K562 (cell line): ENCODE results near the gene RNF224. TPM values are rescaled to one million over a fixed set of nuclear protein-coding genes. Genes with fewer than 3 reads are reported as not detected.
A peak's percentile ranks its signal among the peaks of the same experiment; 100 is the strongest.

Experiments used
- AFF4 ChIP-seq: sonication (generic); formaldehyde crosslinking; IDR thresholded peaks from 2 replicates; pipeline ENCODE4 v1.8.0; 2023; ENCODE audit warnings: mild to moderate bottlenecking, missing genetic modification reagents
- ATF3 ChIP-seq, 2 experiments: fragments of 450-650 bp in 1 of 2; sonication (generic) in 1 of 2; formaldehyde crosslinking in 1 of 2; IDR thresholded peaks in 1 of 2; conservative IDR thresholded peaks in 1 of 2; 2 replicates each; pipeline versions ENCODE4 v1.6.1 to v1.8.1; 2016 to 2023; ENCODE audit warnings: mild to moderate bottlenecking in 2 of 2, moderate library complexity in 2 of 2, inconsistent platforms in 1 of 2, missing genetic modification reagents in 1 of 2
- CC2D1A ChIP-seq: fragments of 450-650 bp; IDR thresholded peaks from 2 replicates; pipeline ENCODE4 v1.6.1; 2017; ENCODE audit warnings: mild to moderate bottlenecking
- CCNT2 ChIP-seq: IDR thresholded peaks from 2 replicates; pipeline ENCODE4 v1.6.1; 2011; ENCODE audit warnings: borderline replicate concordance, low read depth, mild to moderate bottlenecking, moderate library complexity, mixed read lengths, low read length; ENCODE audit not compliant: insufficient read length; ENCODE audit errors: extremely low read depth
- DACH1 ChIP-seq: fragments of 450-650 bp; IDR thresholded peaks from 2 replicates; pipeline ENCODE4 v1.6.1; 2018; ENCODE audit not compliant: partially characterized antibody
- ELF2 ChIP-seq: fragments of 250-450 bp; sonication (Bioruptor Pico); IDR thresholded peaks from 2 replicates; pipeline ENCODE4 v1.5.0; 2021; ENCODE audit warnings: mild to moderate bottlenecking
- GTF2E2 ChIP-seq: fragments of 200-800 bp; sonication (Bioruptor generic); IDR thresholded peaks from 2 replicates; pipeline ENCODE4 v1.6.1; 2016; ENCODE audit warnings: missing genetic modification characterization, missing compliant biosample characterization
- KDM2B ChIP-seq: fragments of 250-450 bp; sonication (Bioruptor Pico); IDR thresholded peaks from 2 replicates; pipeline ENCODE4 v1.8.0; 2021; ENCODE audit warnings: mild to moderate bottlenecking, moderate library complexity
- MAFF ChIP-seq: IDR thresholded peaks from 2 replicates; pipeline ENCODE4 v1.6.1; 2012; ENCODE audit warnings: low read length, improper control_type of control experiment
- MYC ChIP-seq, 2 experiments: fragments of 250-450 bp in 1 of 2; sonication (Bioruptor Pico) in 1 of 2; IDR thresholded peaks; 2 replicates each; pipeline versions ENCODE4 v1.5.1 to v1.6.1; 2012 to 2021; ENCODE audit warnings: low read depth in 2 of 2, borderline replicate concordance in 1 of 2, improper control_type of control experiment in 1 of 2, low read length in 1 of 2, mild to moderate bottlenecking in 1 of 2, moderate library complexity in 1 of 2
- POLR2G ChIP-seq: fragments of 200-400 bp; formaldehyde crosslinking; IDR thresholded peaks from 2 replicates; pipeline ENCODE4 v1.6.1; 2017; ENCODE audit warnings: low read depth, mild to moderate bottlenecking, antibody characterized with exemption, low read length, moderate library complexity
- POU5F1 ChIP-seq: fragments of 150-350 bp; IDR thresholded peaks from 2 replicates; pipeline ENCODE4 v1.6.1; 2014; ENCODE audit warnings: borderline replicate concordance, low read length, low read depth, mild to moderate bottlenecking; ENCODE audit not compliant: partially characterized antibody
- PRMT5 ChIP-seq: sonication (generic); formaldehyde crosslinking; IDR thresholded peaks from 2 replicates; pipeline ENCODE4 v1.5.0; 2020; ENCODE audit warnings: missing genetic modification reagents
- SRF ChIP-seq, 2 experiments: fragments of 250-450, 450-650 bp in 1 of 2; sonication (Bioruptor Pico) in 1 of 2; sonication (generic) in 1 of 2; formaldehyde crosslinking; IDR thresholded peaks; 2 replicates each; pipeline versions ENCODE4 v1.5.0 to v1.5.1; 2020 to 2022; ENCODE audit warnings: mild to moderate bottlenecking in 1 of 2, missing genetic modification reagents in 1 of 2
- STAT5B ChIP-seq: fragments of 250-450 bp; sonication (Bioruptor Pico); IDR thresholded peaks from 2 replicates; pipeline ENCODE4 v1.8.0; 2021; ENCODE audit warnings: mild to moderate bottlenecking, inconsistent platforms
- THAP7 ChIP-seq: fragments of 250-450 bp; sonication (Bioruptor Pico); IDR thresholded peaks from 2 replicates; pipeline ENCODE4 v1.5.0; 2021
- ZBTB17 ChIP-seq: fragments of 450-650 bp; formaldehyde crosslinking; IDR thresholded peaks from 2 replicates; pipeline ENCODE4 v1.4.0; 2020; ENCODE audit warnings: mild to moderate bottlenecking
- polyA plus RNA-seq, 8 experiments: library from polyadenylated mRNA; depleted of rRNA in 4 of 8; stranded (reverse) in 5 of 8; unstranded in 3 of 8; fragments of >200 nt; fragmentation: Nextera tagmentation in 2 of 8; fragmentation: Illumina TruSeq in 1 of 8; extraction: Ambion mirVana in 2 of 8; extraction: Trizol in 1 of 8; gene quantifications; 2 replicates each; pipeline versions ENCODE4 v1.2.1 to v1.2.3, GENCODE V29; 2011 to 2014; ENCODE audit warnings: inconsistent platforms in 1 of 8, missing spikeins in 1 of 8
- total RNA-seq, 7 experiments: library from RNA; depleted of rRNA in 6 of 7; stranded (reverse); fragments of >200 nt in 6 of 7; fragmentation: Illumina TruSeq in 2 of 7; extraction: Trizol in 2 of 7; gene quantifications; 2 replicates each; pipeline versions ENCODE4 v1.2.1 to v1.2.3, GENCODE V29; 2011 to 2021; ENCODE audit warnings: low replicate concordance in 1 of 7
- TF ChIP-seq, protein P1 (sequence below): IDR thresholded peaks from 2 replicates; pipeline ENCODE4 v1.6.1; 2014; ENCODE audit warnings: antibody characterized with exemption
- TF ChIP-seq, protein P2 (sequence below): fragments of 200-800 bp; sonication (Bioruptor generic); IDR thresholded peaks from 2 replicates; pipeline ENCODE4 v1.6.1; 2017; ENCODE audit warnings: missing genetic modification characterization, missing compliant biosample characterization

RNF224 gene
- total and polyA plus RNA-seq, 9 of the 15 experiments (the other 6 are each of a cell fraction or from before 2014, with no cell fraction given): not detected

DNA sequence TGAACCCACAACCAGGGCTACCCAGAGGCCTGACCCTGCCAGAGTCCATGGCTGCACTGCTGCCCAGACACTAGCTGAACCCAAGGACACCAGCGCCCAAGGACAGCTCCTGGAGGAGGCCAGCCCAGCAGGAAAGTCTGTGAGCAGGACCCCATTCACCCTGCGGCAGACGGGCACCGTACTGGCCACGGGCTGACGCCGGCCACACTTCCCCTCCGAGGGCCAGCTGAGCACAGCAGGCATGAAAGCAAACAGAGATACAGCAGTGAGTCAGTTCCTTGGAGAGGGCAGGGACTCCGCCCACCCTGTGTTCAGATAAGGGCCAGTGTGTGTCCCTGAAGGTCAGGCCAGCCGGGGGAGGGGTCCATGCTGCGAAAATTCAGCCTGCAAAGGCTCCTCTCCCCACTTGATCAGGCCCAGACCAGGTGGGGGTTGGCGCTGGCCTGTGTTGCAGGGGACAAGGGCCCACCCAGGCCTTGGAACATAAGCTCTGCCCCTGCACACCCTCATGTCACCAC lies 8.5 kb upstream of the RNF224 start (continued):
- TF ChIP-seq CCNT2: peak; percentile 73
- TF ChIP-seq AFF4 (CRISPR knock-in tag): no peak
- peak; percentile 80 for TF ChIP-seq POLR2G
- TF ChIP-seq, protein P1, sequence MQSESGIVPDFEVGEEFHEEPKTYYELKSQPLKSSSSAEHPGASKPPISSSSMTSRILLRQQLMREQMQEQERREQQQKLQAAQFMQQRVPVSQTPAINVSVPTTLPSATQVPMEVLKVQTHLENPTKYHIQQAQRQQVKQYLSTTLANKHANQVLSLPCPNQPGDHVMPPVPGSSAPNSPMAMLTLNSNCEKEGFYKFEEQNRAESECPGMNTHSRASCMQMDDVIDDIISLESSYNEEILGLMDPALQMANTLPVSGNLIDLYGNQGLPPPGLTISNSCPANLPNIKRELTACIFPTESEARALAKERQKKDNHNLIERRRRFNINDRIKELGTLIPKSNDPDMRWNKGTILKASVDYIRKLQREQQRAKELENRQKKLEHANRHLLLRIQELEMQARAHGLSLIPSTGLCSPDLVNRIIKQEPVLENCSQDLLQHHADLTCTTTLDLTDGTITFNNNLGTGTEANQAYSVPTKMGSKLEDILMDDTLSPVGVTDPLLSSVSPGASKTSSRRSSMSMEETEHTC: no peak
- no peak for TF ChIP-seq KDM2B (CRISPR knock-in tag)
- no peak for TF ChIP-seq ELF2 (CRISPR knock-in tag)
- TF ChIP-seq PRMT5 (CRISPR knock-in tag): no peak
- TF ChIP-seq MYC (IDR thresholded peaks at IDR 0.05; ENCODE audit: low read depth, low read length): peak; percentile 36; the same call in 1 of the 2 replicates
- TF ChIP-seq MYC (CRISPR knock-in tag; IDR thresholded peaks at IDR 0.05; ENCODE audit: borderline replicate concordance, low read depth): no peak
- TF ChIP-seq ATF3 (IDR thresholded peaks at IDR 0.05): peak; percentile 77
- 0 out of 2 replicates have a peak, but pooled peaks have one; percentile 27 for TF ChIP-seq ATF3 (CRISPR knock-in tag; conservative IDR thresholded peaks at IDR 0.05)
- no peak for TF ChIP-seq STAT5B (CRISPR knock-in tag)
- TF ChIP-seq THAP7 (CRISPR knock-in tag): no peak
- TF ChIP-seq MAFF: no peak
- 0 out of 4 replicates have a peak, but pooled peaks of 1 of the 2 experiments have one; percentile 48 for TF ChIP-seq SRF (CRISPR knock-in tag; IDR thresholded peaks at IDR 0.05)
- TF ChIP-seq DACH1: peak; percentile 92
- TF ChIP-seq POU5F1: no peak
- no peak for TF ChIP-seq GTF2E2 (tag)
- TF ChIP-seq CC2D1A: no peak
- TF ChIP-seq ZBTB17 (CRISPR knock-in tag): 0 out of 2 replicates have a peak, but pooled peaks have one; percentile 65
- TF ChIP-seq, protein P2, sequence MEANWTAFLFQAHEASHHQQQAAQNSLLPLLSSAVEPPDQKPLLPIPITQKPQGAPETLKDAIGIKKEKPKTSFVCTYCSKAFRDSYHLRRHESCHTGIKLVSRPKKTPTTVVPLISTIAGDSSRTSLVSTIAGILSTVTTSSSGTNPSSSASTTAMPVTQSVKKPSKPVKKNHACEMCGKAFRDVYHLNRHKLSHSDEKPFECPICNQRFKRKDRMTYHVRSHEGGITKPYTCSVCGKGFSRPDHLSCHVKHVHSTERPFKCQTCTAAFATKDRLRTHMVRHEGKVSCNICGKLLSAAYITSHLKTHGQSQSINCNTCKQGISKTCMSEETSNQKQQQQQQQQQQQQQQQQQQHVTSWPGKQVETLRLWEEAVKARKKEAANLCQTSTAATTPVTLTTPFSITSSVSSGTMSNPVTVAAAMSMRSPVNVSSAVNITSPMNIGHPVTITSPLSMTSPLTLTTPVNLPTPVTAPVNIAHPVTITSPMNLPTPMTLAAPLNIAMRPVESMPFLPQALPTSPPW: peak; percentile 63; the same call in 1 of the 2 replicates
